ENCODE measurements around the gene PELI3. TPM values are rescaled to one million over a fixed set of nuclear protein-coding genes. Genes with fewer than 3 reads are reported as not detected.

PELI3 gene
- total RNA-seq, 2 experiments from 2014 or later = 4.3 to 8.1 TPM

GRCh38 chr11:66523611-66524010, 56.9 kb downstream of the PELI3 start:
- Histone ChIP-seq H3K4me1 (ENCODE audit: insufficient read depth, low read length, poor library complexity, severe bottlenecking) (no peaks in the 10 kb centered on the region), H3K4me2 (ENCODE audit: low read length) (no peak overlapping the region), H3K9me3 (ENCODE audit: low read length) (no peaks in the 10 kb centered on the region), H3K9me2 (ENCODE audit: insufficient read depth, low read length) (no peaks in the 10 kb centered on the region), H2AFZ (ENCODE audit: low read length) (no peak overlapping the region), H3K4me3 (ENCODE audit: low read depth, low read length, poor library complexity, severe bottlenecking) (no peak overlapping the region), H3K79me2 (ENCODE audit: insufficient read depth, low read depth, low read length) (no peaks in the 10 kb centered on the region), H3K36me3 (ENCODE audit: insufficient read depth, low read length) (no peaks in the 10 kb centered on the region; the same call in 1 of the 2 replicates), H3K27ac (ENCODE audit: low read depth, low read length, poor library complexity, severe bottlenecking) (no peak overlapping the region), H4K20me1 (ENCODE audit: insufficient read depth, low read length) (no peaks in the 10 kb centered on the region)
- BruUV-seq (replicated peaks) = no TSS peak
- ChIA-PET POLR2A (interaction anchor here (0.7 kb wide), 1 partner anchor 8 kb away, joined by 4 read pairs; no protein-coding TSS in a partner anchor), CTCF (ENCODE audit: unreplicated experiment) (no interaction called here)
- DNase-seq (ENCODE audit: low spot score) = no peak
- TF ChIP-seq EZH2phosphoT487 (IDR thresholded peaks at IDR 0.05; ENCODE audit: borderline replicate concordance, low read depth, low read length) (no peak), CTCF (conservative IDR thresholded peaks at IDR 0.05; ENCODE audit: low read length) (no peak)
- intact Hi-C loops (cut with micrococcal nuclease; ENCODE audit: unreplicated experiment) = no loop called here

- H3K4me1 ChIP-seq (ENCODE audit: insufficient read depth, low read length, poor library complexity, severe bottlenecking) = no peaks in the 10 kb centered on the region
- TF ChIP-seq EZH2phosphoT487 (IDR thresholded peaks at IDR 0.05; ENCODE audit: borderline replicate concordance, low read depth, low read length) (no peak), CTCF (conservative IDR thresholded peaks at IDR 0.05; ENCODE audit: low read length) (no peak)
- H3K27ac ChIP-seq (ENCODE audit: low read depth, low read length, poor library complexity, severe bottlenecking) = no peak overlapping the region
- no peak for DNase-seq (ENCODE audit: low spot score)
- BruUV-seq (replicated peaks) = no TSS peak
- ChIA-PET POLR2A (interaction anchor here (0.7 kb wide), 1 partner anchor 9 kb away, joined by 4 read pairs; no protein-coding TSS in a partner anchor), CTCF (ENCODE audit: unreplicated experiment) (no interaction called here)
- H3K4me3 ChIP-seq (ENCODE audit: low read depth, low read length, poor library complexity, severe bottlenecking) = no peak overlapping the region
- H3K9me2 ChIP-seq (ENCODE audit: insufficient read depth, low read length) = no peaks in the 10 kb centered on the region
- no peaks in the 10 kb centered on the region; the same call in 1 of the 2 replicates for H3K36me3 ChIP-seq (ENCODE audit: insufficient read depth, low read length)
- H3K4me2 ChIP-seq (ENCODE audit: low read length) = no peak overlapping the region
- intact Hi-C loops (cut with micrococcal nuclease; ENCODE audit: unreplicated experiment) = no loop called here
- H4K20me1 ChIP-seq (ENCODE audit: insufficient read depth, low read length) = no peaks in the 10 kb centered on the region
- no peaks in the 10 kb centered on the region for H3K9me3 ChIP-seq (ENCODE audit: low read length)
- no peak overlapping the region for H2AFZ ChIP-seq (ENCODE audit: low read length)
- H3K79me2 ChIP-seq (ENCODE audit: insufficient read depth, low read depth, low read length) = no peaks in the 10 kb centered on the region
Observed at GRCh38 chr11:66524304-66525040, 57.8 kb downstream of the PELI3 start.

Small RNAs within 50 kb of the gene (small RNA-seq; reads per million reads assigned to genes)
- gene RF00416 = not detected

Other genes with a start within 250 kb of the PELI3 start
- gene KLC2, start 209.2 kb upstream of the PELI3 start, total RNA-seq (2014; rRNA removed; shearing (Covaris generic)) = 19.8 and 22.1 TPM in 2 replicates
- 43.6 and 55.2 TPM in 2 replicates for gene KLC2, start 209.2 kb upstream of the PELI3 start, total RNA-seq (2022)
- 69.2 and 77.7 TPM in 2 replicates for gene RAB1B, start 198.3 kb upstream of the PELI3 start, total RNA-seq (2014; rRNA removed; shearing (Covaris generic))
- gene RAB1B, start 198.3 kb upstream of the PELI3 start, total RNA-seq (2022) = 81.8 and 88.1 TPM in 2 replicates
- 0.23 and 0.60 TPM in 2 replicates for gene CNIH2, start 188.7 kb upstream of the PELI3 start, total RNA-seq (2014; rRNA removed; shearing (Covaris generic))
- gene CNIH2, start 188.7 kb upstream of the PELI3 start, total RNA-seq (2022) = 2.7 and 3.5 TPM in 2 replicates
- 63.9 and 73.4 TPM in 2 replicates for gene YIF1A, start 177.8 kb upstream of the PELI3 start, total RNA-seq (2014; rRNA removed; shearing (Covaris generic))
- 44.9 and 57.2 TPM in 2 replicates for gene YIF1A, start 177.8 kb upstream of the PELI3 start, total RNA-seq (2022)
- gene TMEM151A, start 175.0 kb upstream of the PELI3 start, total RNA-seq (2014; rRNA removed; shearing (Covaris generic)) = not detected in 2 replicates
- not detected in 2 replicates for gene TMEM151A, start 175.0 kb upstream of the PELI3 start, total RNA-seq (2022)
- 0.08 TPM in 1 of 2 replicates, not detected in the other for gene CD248, start 149.9 kb upstream of the PELI3 start, total RNA-seq (2014; rRNA removed; shearing (Covaris generic))
- gene CD248, start 149.9 kb upstream of the PELI3 start, total RNA-seq (2022) = 0.18 and 0.46 TPM in 2 replicates
- 1.2 and 1.6 TPM in 2 replicates for gene RIN1, start 130.5 kb upstream of the PELI3 start, total RNA-seq (2014; rRNA removed; shearing (Covaris generic))
- gene RIN1, start 130.5 kb upstream of the PELI3 start, total RNA-seq (2022) = 2.9 and 3.7 TPM in 2 replicates
- 43.8 and 56.2 TPM in 2 replicates for gene BRMS1, start 121.8 kb upstream of the PELI3 start, total RNA-seq (2014; rRNA removed; shearing (Covaris generic))
- 35.9 and 43.1 TPM in 2 replicates for gene BRMS1, start 121.8 kb upstream of the PELI3 start, total RNA-seq (2022)
- gene B4GAT1, start 119.3 kb upstream of the PELI3 start, total RNA-seq (2014; rRNA removed; shearing (Covaris generic)) = 10.7 and 11.7 TPM in 2 replicates
- gene B4GAT1, start 119.3 kb upstream of the PELI3 start, total RNA-seq (2022) = 9.4 and 9.8 TPM in 2 replicates
- gene SLC29A2, start 95.1 kb upstream of the PELI3 start, total RNA-seq (2014; rRNA removed; shearing (Covaris generic)) = 24.7 and 33.6 TPM in 2 replicates
- 55.6 and 56.4 TPM in 2 replicates for gene SLC29A2, start 95.1 kb upstream of the PELI3 start, total RNA-seq (2022)
- not detected in 2 replicates for gene NPAS4, start 45.9 kb upstream of the PELI3 start, total RNA-seq (2014; rRNA removed; shearing (Covaris generic))
- gene NPAS4, start 45.9 kb upstream of the PELI3 start, total RNA-seq (2022) = not detected in 2 replicates
- gene MRPL11, start 28.1 kb upstream of the PELI3 start, total RNA-seq (2014; rRNA removed; shearing (Covaris generic)) = 82.6 and 101 TPM in 2 replicates
- gene MRPL11, start 28.1 kb upstream of the PELI3 start, total RNA-seq (2022) = 75.1 and 88.6 TPM in 2 replicates
- 40.0 and 47.2 TPM in 2 replicates for gene DPP3, start 13.5 kb downstream of the PELI3 start, total RNA-seq (2014; rRNA removed; shearing (Covaris generic))
- 53.4 and 60.3 TPM in 2 replicates for gene DPP3, start 13.5 kb downstream of the PELI3 start, total RNA-seq (2022)
- 8.7 and 14.7 TPM in 2 replicates for gene BBS1, start 43.7 kb downstream of the PELI3 start, total RNA-seq (2014; rRNA removed; shearing (Covaris generic))
- gene BBS1, start 43.7 kb downstream of the PELI3 start, total RNA-seq (2022) = 15.2 and 15.7 TPM in 2 replicates
- 11.3 and 11.9 TPM in 2 replicates for gene ZDHHC24, start 79.1 kb downstream of the PELI3 start, total RNA-seq (2014; rRNA removed; shearing (Covaris generic))
- 33.3 and 35.1 TPM in 2 replicates for gene ZDHHC24, start 79.1 kb downstream of the PELI3 start, total RNA-seq (2022)
- gene ACTN3, start 80.0 kb downstream of the PELI3 start, total RNA-seq (2014; rRNA removed; shearing (Covaris generic)) = not detected in 2 replicates
- gene ACTN3, start 80.0 kb downstream of the PELI3 start, total RNA-seq (2022) = 0.15 and 0.27 TPM in 2 replicates
- gene CTSF, start 101.7 kb downstream of the PELI3 start, total RNA-seq (2014; rRNA removed; shearing (Covaris generic)) = not detected in 2 replicates
- not detected in 2 replicates for gene CTSF, start 101.7 kb downstream of the PELI3 start, total RNA-seq (2022)
- 0.13 and 0.26 TPM in 2 replicates for gene CCDC87, start 126.2 kb downstream of the PELI3 start, total RNA-seq (2014; rRNA removed; shearing (Covaris generic))
- gene CCDC87, start 126.2 kb downstream of the PELI3 start, total RNA-seq (2022) = 0.17 and 0.36 TPM in 2 replicates
- 31.7 and 32.6 TPM in 2 replicates for gene CCS, start 126.3 kb downstream of the PELI3 start, total RNA-seq (2014; rRNA removed; shearing (Covaris generic))
- gene CCS, start 126.3 kb downstream of the PELI3 start, total RNA-seq (2022) = 34.4 and 36.7 TPM in 2 replicates
- gene RBM14, start 149.7 kb downstream of the PELI3 start, total RNA-seq (2014; rRNA removed; shearing (Covaris generic)) = 65.8 and 94.6 TPM in 2 replicates
- 227 and 243 TPM in 2 replicates for gene RBM14, start 149.7 kb downstream of the PELI3 start, total RNA-seq (2022)
- 66.0 and 93.9 TPM in 2 replicates for gene RBM4, start 171.8 kb downstream of the PELI3 start, total RNA-seq (2014; rRNA removed; shearing (Covaris generic))
- 139 and 140 TPM in 2 replicates for gene RBM4, start 171.8 kb downstream of the PELI3 start, total RNA-seq (2022)
- gene RBM4B, start 211.0 kb downstream of the PELI3 start, total RNA-seq (2014; rRNA removed; shearing (Covaris generic)) = 29.1 and 40.0 TPM in 2 replicates
- 38.3 and 39.4 TPM in 2 replicates for gene RBM4B, start 211.0 kb downstream of the PELI3 start, total RNA-seq (2022)